GM12878 (cell line): ENCODE measurements around the gene ACVR1B. TPM values are rescaled to one million over a fixed set of nuclear protein-coding genes. Genes with fewer than 3 reads are reported as not detected.

Experiments
- CEBPB ChIP-seq, 2 experiments: fragments of 150-350 bp in 1 of 2; IDR thresholded peaks; 2 replicates each; pipeline ENCODE4 v1.6.1; 2012 to 2014; ENCODE audit warnings: low read depth in 2 of 2, low read length in 2 of 2, borderline replicate concordance in 1 of 2, inconsistent platforms in 1 of 2
- CHD2 ChIP-seq: IDR thresholded peaks from 2 replicates; pipeline ENCODE4 v1.6.1; 2011; ENCODE audit warnings: low read depth, low read length, improper control_type of control experiment, borderline replicate concordance
- CREB1 ChIP-seq: IDR thresholded peaks from 2 replicates; pipeline ENCODE4 v1.6.1; 2012; ENCODE audit warnings: low read depth, mild to moderate bottlenecking, inconsistent platforms
- CREM ChIP-seq: IDR thresholded peaks from 2 replicates; pipeline ENCODE4 v1.6.1; 2014; ENCODE audit warnings: antibody characterized with exemption, low read depth
- GABPA ChIP-seq: IDR thresholded peaks from 2 replicates; pipeline ENCODE4 v1.6.1; 2014; ENCODE audit warnings: antibody characterized with exemption, low read depth, mild to moderate bottlenecking, inconsistent platforms
- HCFC1 ChIP-seq: fragments of 150-350 bp; IDR thresholded peaks from 2 replicates; pipeline ENCODE4 v1.6.1; 2014; ENCODE audit warnings: low read length
- MEF2A ChIP-seq: IDR thresholded peaks from 2 replicates; pipeline ENCODE4 v1.6.1; 2011; ENCODE audit warnings: low read depth, mild to moderate bottlenecking, low read length, moderate library complexity; ENCODE audit not compliant: insufficient read depth
- NFIC ChIP-seq: IDR thresholded peaks from 2 replicates; pipeline ENCODE4 v1.6.1; 2012; ENCODE audit warnings: low read depth, mild to moderate bottlenecking, inconsistent platforms, low read length, moderate library complexity
- PAX5 ChIP-seq: IDR thresholded peaks from 2 replicates; pipeline ENCODE4 v1.6.1; 2011; ENCODE audit warnings: low read depth, low read length, borderline replicate concordance
- POLR2AphosphoS5 ChIP-seq: IDR thresholded peaks from 2 replicates; pipeline ENCODE4 v1.6.1; 2011; ENCODE audit warnings: mild to moderate bottlenecking, low read length, inconsistent platforms
- POU2F2 ChIP-seq: IDR thresholded peaks from 3 replicates; pipeline ENCODE4 v1.6.1; 2011; ENCODE audit warnings: low read depth, mild to moderate bottlenecking, low read length, borderline replicate concordance
- RAD21 ChIP-seq: IDR thresholded peaks from 2 replicates; pipeline ENCODE4 v1.6.1; 2011; ENCODE audit warnings: mild to moderate bottlenecking, low read depth, low read length, moderate library complexity; ENCODE audit not compliant: insufficient read depth
- RUNX3 ChIP-seq: IDR thresholded peaks from 2 replicates; pipeline ENCODE4 v1.6.1; 2012; ENCODE audit warnings: low read length, inconsistent platforms
- TCF12 ChIP-seq: IDR thresholded peaks from 2 replicates; pipeline ENCODE4 v1.6.1; 2011; ENCODE audit warnings: low read depth, mild to moderate bottlenecking, low read length
- TCF3 ChIP-seq: IDR thresholded peaks from 2 replicates; pipeline ENCODE4 v1.6.1; 2012; ENCODE audit warnings: low read depth, mild to moderate bottlenecking, low read length, borderline replicate concordance; ENCODE audit not compliant: insufficient read depth
- WRNIP1 ChIP-seq: IDR thresholded peaks from 2 replicates; pipeline ENCODE4 v1.6.1; 2011; ENCODE audit warnings: low read depth, low read length, improper control_type of control experiment, borderline replicate concordance
- YY1 ChIP-seq: IDR thresholded peaks from 2 replicates; pipeline ENCODE4 v1.6.1; 2011; ENCODE audit warnings: low read depth, mild to moderate bottlenecking, low read length
- ZSCAN29 ChIP-seq: fragments of 450-650 bp; IDR thresholded peaks from 2 replicates; pipeline ENCODE4 v1.6.1; 2017; ENCODE audit warnings: mild to moderate bottlenecking, moderate library complexity
- polyA plus RNA-seq, 11 experiments: library from polyadenylated mRNA; depleted of rRNA in 4 of 11; unstranded in 6 of 11; stranded (reverse) in 5 of 11; fragments of >200 nt; fragmentation: Nextera tagmentation in 4 of 11; fragmentation: Illumina TruSeq in 1 of 11; extraction: Ambion mirVana in 4 of 11; extraction: Trizol in 1 of 11; gene quantifications; 1 replicate in 1 of 11; 2 replicates in 10 of 11; pipeline versions ENCODE4 v1.2.1 to v1.2.3, GENCODE V29; 2011 to 2016; ENCODE audit warnings: inconsistent platforms in 2 of 11, missing spikeins in 2 of 11, low read depth in 1 of 11
- total RNA-seq, 4 experiments: library from RNA; depleted of rRNA in 3 of 4; stranded (reverse); fragments of >200 nt in 3 of 4; fragmentation: Illumina TruSeq in 1 of 4; extraction: Trizol in 1 of 4; gene quantifications; 2 replicates each; pipeline versions ENCODE4 v1.2.1 to v1.2.3, GENCODE V29; 2013 to 2021
- TF ChIP-seq, protein P1 (sequence below): fragments of 450-650 bp; IDR thresholded peaks from 2 replicates; pipeline ENCODE4 v1.6.1; 2014; ENCODE audit warnings: mild to moderate bottlenecking
- TF ChIP-seq, protein P2 (sequence below): fragments of 450-650 bp; IDR thresholded peaks from 2 replicates; pipeline ENCODE4 v1.6.1; 2017; ENCODE audit warnings: mild to moderate bottlenecking, moderate library complexity
- TF ChIP-seq, protein P3 (sequence below): fragments of 450-650 bp; IDR thresholded peaks from 2 replicates; pipeline ENCODE4 v1.6.1; 2017; ENCODE audit warnings: mild to moderate bottlenecking, low read depth, inconsistent platforms; ENCODE audit not compliant: poor library complexity, severe bottlenecking
- TF ChIP-seq, protein P4 (sequence below): fragments of 450-650 bp; IDR thresholded peaks from 2 replicates; pipeline ENCODE4 v1.6.1; 2016; ENCODE audit warnings: mild to moderate bottlenecking

The ACVR1B gene
- total and polyA plus RNA-seq, 10 of the 15 experiments (the other 5 are each of a cell fraction or from before 2014, with no cell fraction given), result 0.02 to 0.69 (median 0.16) TPM; not detected in 2

DNA sequence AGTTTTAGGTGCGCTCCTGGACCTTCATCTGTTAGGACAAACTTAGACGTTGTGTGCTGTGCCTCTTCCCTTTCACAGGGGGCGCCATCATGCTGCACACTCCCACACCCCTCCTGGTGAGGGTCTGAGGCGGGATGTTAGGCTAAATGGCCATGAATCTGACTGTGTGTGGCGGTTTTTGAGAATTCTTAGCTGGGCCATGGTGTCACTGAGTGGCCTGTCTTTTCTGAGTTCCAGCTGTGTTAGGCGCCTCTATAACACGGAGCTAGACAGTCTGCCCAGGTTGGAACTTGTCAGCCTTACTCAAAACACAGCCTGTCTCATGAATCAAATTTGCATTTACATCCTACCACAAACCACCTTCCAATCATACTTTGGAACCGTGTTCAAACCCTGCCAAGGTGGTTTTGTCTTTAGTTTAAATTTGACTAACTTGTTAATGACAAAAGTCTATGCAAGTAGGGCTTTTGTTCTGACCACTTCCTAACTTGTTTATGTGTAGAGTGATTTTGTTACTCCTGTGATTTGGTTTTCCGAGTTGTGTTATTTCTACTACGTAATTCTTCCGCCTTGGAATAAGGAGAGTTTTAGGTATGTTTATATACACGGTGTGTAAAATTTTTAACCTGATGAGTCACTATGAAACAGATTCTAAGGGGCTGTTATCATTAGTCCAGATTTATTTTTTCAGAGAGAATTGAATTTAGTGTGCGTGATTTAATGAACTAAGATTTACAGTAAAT is 19.6 kb downstream of the ACVR1B start (continued):
- TF ChIP-seq TCF3 (peak; percentile 65; the same call in 1 of the 2 replicates), POU2F2 (peak; percentile 100), RAD21 (0 out of 2 replicates have a peak, but pooled peaks have one; percentile 8), ZSCAN29 (peak; percentile 90), HCFC1 (no peak), RUNX3 (peak; percentile 99), MEF2A (0 out of 2 replicates have a peak, but pooled peaks have one; percentile 26), CREB1 (peak; percentile 55; the same call in 1 of the 2 replicates), CHD2 (no peak), POLR2AphosphoS5 (no peak), CEBPB (IDR thresholded peaks at IDR 0.05; ENCODE audit: borderline replicate concordance in 1 of 2, low read depth in 2 of 2, low read length in 2 of 2) (peak in 1 of 2 experiments; percentile 29; a peak in 1 of 4 replicates), GABPA (peak; percentile 58; the same call in 1 of the 2 replicates), PAX5 (peak; percentile 84), CREM (peak; percentile 76), YY1 (0 out of 2 replicates have a peak, but pooled peaks have one; percentile 12), NFIC (peak; percentile 88), TCF12 (peak; percentile 75), WRNIP1 (no peak)
- TF ChIP-seq, protein P1, sequence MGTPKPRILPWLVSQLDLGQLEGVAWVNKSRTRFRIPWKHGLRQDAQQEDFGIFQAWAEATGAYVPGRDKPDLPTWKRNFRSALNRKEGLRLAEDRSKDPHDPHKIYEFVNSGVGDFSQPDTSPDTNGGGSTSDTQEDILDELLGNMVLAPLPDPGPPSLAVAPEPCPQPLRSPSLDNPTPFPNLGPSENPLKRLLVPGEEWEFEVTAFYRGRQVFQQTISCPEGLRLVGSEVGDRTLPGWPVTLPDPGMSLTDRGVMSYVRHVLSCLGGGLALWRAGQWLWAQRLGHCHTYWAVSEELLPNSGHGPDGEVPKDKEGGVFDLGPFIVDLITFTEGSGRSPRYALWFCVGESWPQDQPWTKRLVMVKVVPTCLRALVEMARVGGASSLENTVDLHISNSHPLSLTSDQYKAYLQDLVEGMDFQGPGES, result no peak
- TF ChIP-seq, protein P2, sequence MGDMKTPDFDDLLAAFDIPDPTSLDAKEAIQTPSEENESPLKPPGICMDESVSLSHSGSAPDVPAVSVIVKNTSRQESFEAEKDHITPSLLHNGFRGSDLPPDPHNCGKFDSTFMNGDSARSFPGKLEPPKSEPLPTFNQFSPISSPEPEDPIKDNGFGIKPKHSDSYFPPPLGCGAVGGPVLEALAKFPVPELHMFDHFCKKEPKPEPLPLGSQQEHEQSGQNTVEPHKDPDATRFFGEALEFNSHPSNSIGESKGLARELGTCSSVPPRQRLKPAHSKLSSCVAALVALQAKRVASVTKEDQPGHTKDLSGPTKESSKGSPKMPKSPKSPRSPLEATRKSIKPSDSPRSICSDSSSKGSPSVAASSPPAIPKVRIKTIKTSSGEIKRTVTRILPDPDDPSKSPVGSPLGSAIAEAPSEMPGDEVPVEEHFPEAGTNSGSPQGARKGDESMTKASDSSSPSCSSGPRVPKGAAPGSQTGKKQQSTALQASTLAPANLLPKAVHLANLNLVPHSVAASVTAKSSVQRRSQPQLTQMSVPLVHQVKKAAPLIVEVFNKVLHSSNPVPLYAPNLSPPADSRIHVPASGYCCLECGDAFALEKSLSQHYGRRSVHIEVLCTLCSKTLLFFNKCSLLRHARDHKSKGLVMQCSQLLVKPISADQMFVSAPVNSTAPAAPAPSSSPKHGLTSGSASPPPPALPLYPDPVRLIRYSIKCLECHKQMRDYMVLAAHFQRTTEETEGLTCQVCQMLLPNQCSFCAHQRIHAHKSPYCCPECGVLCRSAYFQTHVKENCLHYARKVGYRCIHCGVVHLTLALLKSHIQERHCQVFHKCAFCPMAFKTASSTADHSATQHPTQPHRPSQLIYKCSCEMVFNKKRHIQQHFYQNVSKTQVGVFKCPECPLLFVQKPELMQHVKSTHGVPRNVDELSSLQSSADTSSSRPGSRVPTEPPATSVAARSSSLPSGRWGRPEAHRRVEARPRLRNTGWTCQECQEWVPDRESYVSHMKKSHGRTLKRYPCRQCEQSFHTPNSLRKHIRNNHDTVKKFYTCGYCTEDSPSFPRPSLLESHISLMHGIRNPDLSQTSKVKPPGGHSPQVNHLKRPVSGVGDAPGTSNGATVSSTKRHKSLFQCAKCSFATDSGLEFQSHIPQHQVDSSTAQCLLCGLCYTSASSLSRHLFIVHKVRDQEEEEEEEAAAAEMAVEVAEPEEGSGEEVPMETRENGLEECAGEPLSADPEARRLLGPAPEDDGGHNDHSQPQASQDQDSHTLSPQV, result no peak
- TF ChIP-seq, protein P3, sequence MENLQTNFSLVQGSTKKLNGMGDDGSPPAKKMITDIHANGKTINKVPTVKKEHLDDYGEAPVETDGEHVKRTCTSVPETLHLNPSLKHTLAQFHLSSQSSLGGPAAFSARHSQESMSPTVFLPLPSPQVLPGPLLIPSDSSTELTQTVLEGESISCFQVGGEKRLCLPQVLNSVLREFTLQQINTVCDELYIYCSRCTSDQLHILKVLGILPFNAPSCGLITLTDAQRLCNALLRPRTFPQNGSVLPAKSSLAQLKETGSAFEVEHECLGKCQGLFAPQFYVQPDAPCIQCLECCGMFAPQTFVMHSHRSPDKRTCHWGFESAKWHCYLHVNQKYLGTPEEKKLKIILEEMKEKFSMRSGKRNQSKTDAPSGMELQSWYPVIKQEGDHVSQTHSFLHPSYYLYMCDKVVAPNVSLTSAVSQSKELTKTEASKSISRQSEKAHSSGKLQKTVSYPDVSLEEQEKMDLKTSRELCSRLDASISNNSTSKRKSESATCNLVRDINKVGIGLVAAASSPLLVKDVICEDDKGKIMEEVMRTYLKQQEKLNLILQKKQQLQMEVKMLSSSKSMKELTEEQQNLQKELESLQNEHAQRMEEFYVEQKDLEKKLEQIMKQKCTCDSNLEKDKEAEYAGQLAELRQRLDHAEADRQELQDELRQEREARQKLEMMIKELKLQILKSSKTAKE, result peak; percentile 98
- TF ChIP-seq, protein P4, sequence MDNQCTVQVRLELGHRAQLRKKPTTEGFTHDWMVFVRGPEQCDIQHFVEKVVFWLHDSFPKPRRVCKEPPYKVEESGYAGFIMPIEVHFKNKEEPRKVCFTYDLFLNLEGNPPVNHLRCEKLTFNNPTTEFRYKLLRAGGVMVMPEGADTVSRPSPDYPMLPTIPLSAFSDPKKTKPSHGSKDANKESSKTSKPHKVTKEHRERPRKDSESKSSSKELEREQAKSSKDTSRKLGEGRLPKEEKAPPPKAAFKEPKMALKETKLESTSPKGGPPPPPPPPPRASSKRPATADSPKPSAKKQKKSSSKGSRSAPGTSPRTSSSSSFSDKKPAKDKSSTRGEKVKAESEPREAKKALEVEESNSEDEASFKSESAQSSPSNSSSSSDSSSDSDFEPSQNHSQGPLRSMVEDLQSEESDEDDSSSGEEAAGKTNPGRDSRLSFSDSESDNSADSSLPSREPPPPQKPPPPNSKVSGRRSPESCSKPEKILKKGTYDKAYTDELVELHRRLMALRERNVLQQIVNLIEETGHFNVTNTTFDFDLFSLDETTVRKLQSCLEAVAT, result peak; percentile 27; the same call in 1 of the 2 replicates
